Sigmoid colon (tissue), 4 donors: ENCODE data around the gene NLRC5.

Source experiments
- POLR2AphosphoS5 ChIP-seq, 4 donors: sonication (generic); formaldehyde crosslinking; IDR thresholded peaks; one replicate each; pipeline ENCODE4 v1.6.1; 2017; ENCODE audit warnings: antibody characterized with exemption in 4 of 4
- TF ChIP-seq, protein P1 (sequence below), 4 experiments: fragments of 450-650 bp in 3 of 4; fragments of 200-600 bp in 1 of 4; IDR thresholded peaks; one replicate each; pipeline ENCODE4 v1.5.1; 2016 to 2019; ENCODE audit warnings: antibody characterized with exemption in 4 of 4, mild to moderate bottlenecking in 3 of 4, moderate library complexity in 2 of 4

DNA sequence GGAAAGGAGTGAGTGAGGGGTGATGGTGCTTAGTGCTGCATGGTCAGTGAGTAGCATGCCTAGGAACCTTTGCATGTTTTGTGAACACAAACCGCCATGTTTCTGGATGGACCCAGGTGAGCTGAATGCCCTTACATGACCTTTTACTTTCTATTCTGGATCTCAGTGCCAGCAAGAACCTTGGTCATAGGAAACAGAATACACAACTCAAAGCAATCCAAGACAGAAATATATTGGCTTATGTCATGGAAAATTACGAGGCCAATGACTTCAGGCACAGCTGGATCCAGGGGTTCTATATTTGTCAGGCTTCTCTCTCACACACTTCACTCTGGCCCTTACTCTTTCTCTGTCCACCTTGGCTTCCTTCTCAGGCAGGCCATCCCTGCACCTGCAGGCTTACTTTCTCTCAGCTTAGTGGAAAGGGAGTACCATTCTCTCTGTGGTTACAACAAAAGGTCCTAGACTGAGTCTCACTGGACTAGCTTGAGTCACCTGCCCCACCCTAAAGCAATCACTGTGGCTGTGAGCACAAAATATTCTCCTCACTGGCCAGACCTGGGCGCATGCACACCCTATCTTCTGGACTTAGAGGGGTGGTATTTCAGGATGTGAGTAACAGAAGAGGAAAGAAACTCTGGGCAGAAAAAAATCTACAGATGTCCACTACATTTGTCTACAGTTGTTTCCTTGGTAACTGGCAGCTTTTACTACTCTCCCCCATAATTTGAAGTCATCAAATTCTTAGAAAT is 82.7 kb downstream of the NLRC5 start:
- TF ChIP-seq, protein P1, sequence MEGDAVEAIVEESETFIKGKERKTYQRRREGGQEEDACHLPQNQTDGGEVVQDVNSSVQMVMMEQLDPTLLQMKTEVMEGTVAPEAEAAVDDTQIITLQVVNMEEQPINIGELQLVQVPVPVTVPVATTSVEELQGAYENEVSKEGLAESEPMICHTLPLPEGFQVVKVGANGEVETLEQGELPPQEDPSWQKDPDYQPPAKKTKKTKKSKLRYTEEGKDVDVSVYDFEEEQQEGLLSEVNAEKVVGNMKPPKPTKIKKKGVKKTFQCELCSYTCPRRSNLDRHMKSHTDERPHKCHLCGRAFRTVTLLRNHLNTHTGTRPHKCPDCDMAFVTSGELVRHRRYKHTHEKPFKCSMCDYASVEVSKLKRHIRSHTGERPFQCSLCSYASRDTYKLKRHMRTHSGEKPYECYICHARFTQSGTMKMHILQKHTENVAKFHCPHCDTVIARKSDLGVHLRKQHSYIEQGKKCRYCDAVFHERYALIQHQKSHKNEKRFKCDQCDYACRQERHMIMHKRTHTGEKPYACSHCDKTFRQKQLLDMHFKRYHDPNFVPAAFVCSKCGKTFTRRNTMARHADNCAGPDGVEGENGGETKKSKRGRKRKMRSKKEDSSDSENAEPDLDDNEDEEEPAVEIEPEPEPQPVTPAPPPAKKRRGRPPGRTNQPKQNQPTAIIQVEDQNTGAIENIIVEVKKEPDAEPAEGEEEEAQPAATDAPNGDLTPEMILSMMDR (IDR thresholded peaks at IDR 0.05), result no peak
- no peak for TF ChIP-seq POLR2AphosphoS5 (IDR thresholded peaks at IDR 0.05)
